Endothelial cell of umbilical vein (primary cell): ENCODE data around the gene RRP1.

ENCODE experiments used
- EZH2 ChIP-seq: IDR thresholded peaks from 2 replicates; pipeline ENCODE4 v1.6.1; 2012; ENCODE audit warnings: borderline replicate concordance, low read depth, mild to moderate bottlenecking, moderate library complexity, low read length, inconsistent platforms; ENCODE audit not compliant: severe bottlenecking
- JUN ChIP-seq: IDR thresholded peaks from 2 replicates; pipeline ENCODE4 v1.6.1; 2011; ENCODE audit warnings: borderline replicate concordance, low read depth; ENCODE audit not compliant: insufficient read length, insufficient read depth
- MYC ChIP-seq: IDR thresholded peaks from one replicate; pipeline ENCODE4 v1.6.1; 2011; ENCODE audit warnings: mild to moderate bottlenecking, low read depth, low read length
- POLR2A ChIP-seq: IDR thresholded peaks from 2 replicates; pipeline ENCODE4 v1.6.1; 2012; ENCODE audit warnings: low read depth, mild to moderate bottlenecking, control low read depth, low read length
- POLR2AphosphoS5 ChIP-seq: IDR thresholded peaks from 2 replicates; pipeline ENCODE4 v1.6.1; 2012; ENCODE audit warnings: low read depth, mild to moderate bottlenecking, control low read depth, low read length, moderate library complexity; ENCODE audit not compliant: insufficient read depth
- TF ChIP-seq, protein P1 (sequence below), 2 donors: IDR thresholded peaks; 1 replicate in 1 of 2; 2 replicates in 1 of 2; pipeline ENCODE4 v1.5.1; 2011; ENCODE audit warnings: low read length in 2 of 2, mild to moderate bottlenecking in 2 of 2, moderate library complexity in 2 of 2, control low read depth in 1 of 2, inconsistent platforms in 1 of 2, low read depth in 1 of 2; ENCODE audit not compliant: insufficient read depth in 1 of 2; ENCODE audit errors: extremely low read depth in 1 of 2
- TF ChIP-seq, protein P2 (sequence below): IDR thresholded peaks from 2 replicates; pipeline ENCODE4 v1.6.1; 2011; ENCODE audit not compliant: insufficient read depth, insufficient read length

DNA sequence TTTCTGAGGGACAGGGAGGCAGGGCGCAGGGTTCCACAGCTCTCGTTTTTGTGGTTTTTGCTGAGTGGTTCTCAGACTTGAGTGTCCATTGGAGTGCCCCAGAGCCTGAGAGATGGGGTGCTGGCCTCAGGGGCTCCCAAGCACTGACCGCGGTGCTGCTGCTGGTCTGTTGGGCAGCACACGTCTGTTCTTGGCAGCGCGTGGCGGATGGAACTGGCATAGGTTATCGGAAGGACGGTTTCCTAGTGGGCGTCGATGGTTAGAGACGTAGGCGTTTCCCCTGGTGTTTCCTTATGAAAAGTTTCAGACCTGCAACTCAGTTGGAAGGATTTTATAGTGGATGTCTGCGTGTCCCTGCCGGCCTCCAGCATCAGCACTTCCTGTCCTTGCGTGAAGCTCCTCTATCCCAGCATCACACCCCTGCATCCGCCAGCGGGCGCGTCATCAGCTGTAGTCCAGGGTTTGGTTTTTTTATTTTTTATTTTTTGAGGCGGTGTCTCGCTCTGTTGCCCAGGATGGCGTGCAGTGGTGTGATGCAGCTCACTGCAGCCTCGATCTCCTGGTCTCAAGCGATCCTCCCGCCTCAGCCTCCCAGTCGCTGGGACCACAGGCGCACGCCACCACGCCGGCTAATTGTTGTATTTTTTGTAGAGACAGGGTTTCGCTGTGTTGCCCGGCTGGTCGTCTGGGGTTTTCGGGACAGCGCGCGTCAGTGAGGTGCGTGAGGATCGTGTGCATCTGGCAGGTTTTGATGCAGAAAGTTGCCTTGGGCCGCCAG lies 11.8 kb downstream of the RRP1 start:
- TF ChIP-seq, protein P1, sequence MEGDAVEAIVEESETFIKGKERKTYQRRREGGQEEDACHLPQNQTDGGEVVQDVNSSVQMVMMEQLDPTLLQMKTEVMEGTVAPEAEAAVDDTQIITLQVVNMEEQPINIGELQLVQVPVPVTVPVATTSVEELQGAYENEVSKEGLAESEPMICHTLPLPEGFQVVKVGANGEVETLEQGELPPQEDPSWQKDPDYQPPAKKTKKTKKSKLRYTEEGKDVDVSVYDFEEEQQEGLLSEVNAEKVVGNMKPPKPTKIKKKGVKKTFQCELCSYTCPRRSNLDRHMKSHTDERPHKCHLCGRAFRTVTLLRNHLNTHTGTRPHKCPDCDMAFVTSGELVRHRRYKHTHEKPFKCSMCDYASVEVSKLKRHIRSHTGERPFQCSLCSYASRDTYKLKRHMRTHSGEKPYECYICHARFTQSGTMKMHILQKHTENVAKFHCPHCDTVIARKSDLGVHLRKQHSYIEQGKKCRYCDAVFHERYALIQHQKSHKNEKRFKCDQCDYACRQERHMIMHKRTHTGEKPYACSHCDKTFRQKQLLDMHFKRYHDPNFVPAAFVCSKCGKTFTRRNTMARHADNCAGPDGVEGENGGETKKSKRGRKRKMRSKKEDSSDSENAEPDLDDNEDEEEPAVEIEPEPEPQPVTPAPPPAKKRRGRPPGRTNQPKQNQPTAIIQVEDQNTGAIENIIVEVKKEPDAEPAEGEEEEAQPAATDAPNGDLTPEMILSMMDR (IDR thresholded peaks at IDR 0.05; ENCODE audit: extremely low read depth in 1 of 2, insufficient read depth in 1 of 2, low read depth in 1 of 2, low read length in 2 of 2): no peak
- TF ChIP-seq EZH2: no peak
- TF ChIP-seq POLR2AphosphoS5: no peak
- TF ChIP-seq POLR2A: no peak
- TF ChIP-seq, protein P2, sequence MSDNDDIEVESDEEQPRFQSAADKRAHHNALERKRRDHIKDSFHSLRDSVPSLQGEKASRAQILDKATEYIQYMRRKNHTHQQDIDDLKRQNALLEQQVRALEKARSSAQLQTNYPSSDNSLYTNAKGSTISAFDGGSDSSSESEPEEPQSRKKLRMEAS: no peak
- no peak for TF ChIP-seq JUN
- no peak for TF ChIP-seq MYC
